ENCODE measurements around the gene AP1G2.

Gene AP1G2

GRCh38 chr14:23570806-23571483 lies 3.4 kb upstream of the AP1G2 start:
- DNase-seq, result no peak

GRCh38 chr14:23569443-23570151 lies 2.0 kb upstream of the AP1G2 start:
- no peak for DNase-seq

DNA sequence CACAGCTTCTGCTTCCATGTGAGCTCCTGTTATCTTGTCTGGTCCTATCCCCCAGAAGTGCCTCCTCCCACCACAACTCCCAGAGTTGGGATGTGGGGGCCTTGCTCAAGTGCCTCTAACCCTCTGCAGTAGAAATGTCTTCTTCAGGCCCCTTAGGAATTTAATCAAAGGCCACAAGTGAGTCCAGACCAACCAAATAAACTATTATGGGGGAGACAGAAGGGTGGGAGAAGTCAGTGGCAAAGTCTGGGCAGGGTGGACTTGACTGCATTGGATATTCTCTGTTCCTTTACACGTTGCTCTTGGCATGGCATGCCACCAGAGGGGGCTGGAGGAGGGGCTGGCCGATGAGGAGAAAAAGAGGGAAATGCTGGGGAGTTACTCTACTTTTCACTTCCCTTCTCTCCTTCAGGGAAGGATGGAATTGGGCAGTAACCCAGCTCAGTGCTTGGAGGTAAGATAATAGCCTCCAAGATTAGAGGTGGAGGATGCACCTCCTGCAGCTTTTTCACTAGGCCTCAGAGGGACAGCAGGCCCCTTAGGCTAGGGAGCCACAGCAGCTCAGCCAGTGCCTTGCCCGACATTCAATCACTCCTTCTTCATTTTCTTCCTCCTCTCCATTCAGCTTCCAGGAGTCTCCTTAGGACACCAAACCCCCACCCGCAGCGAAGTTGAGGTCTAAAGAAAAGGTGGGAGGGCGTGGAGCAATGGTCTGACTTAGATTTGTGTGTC lies 1.2 kb upstream of the AP1G2 start:
- no peak for DNase-seq

DNA sequence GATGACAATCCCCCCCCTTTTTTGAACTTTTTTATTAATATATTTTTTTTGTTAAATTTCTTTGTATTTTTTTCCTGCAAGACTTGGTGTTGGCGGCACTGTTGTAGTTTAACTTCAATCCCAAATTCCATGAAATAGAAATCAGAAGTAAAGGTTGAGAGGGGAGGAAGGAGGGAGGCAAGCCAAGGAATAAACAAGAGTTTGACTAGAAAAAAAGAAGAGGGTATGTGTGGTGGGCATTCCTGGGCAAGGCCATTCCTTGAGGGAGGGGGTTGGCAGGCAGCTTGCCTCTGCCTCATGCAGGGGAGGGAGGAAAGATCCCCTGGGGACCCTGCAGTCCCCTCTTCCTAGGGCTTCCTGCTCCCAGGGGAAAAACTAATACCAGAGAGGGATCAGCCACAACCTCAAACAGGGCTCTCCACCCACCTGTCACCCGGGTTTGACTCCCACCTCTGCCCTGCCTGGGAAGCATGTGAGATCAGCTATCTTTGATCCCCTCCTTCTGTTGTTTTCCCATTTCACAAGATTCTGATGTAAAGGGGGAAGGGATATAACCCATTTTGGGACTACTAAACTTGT lies 519 bp upstream of the AP1G2 start:
- DNase-seq, result no peak

DNA sequence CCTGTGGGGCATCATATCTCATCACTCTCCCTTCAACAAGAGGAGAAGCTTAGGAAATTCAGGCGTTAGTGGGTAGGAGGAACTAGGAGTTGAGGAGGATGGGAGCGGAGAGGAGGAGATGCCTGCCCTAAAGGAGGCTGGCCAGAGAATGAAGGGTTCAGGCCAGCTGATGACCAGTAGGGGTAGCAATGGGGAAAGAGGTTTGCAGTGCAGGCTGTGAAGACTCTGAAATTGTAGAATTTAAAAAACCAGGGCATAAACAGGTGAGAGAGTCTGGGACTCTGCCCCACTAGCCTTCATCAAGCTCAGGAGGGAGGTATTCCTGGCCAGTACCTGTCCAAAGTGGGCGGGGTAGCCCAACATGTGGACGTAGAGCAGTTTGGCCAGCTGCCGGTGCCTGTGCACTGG lies 809 bp downstream of the AP1G2 start:
- DNase-seq, result no peak

DNA sequence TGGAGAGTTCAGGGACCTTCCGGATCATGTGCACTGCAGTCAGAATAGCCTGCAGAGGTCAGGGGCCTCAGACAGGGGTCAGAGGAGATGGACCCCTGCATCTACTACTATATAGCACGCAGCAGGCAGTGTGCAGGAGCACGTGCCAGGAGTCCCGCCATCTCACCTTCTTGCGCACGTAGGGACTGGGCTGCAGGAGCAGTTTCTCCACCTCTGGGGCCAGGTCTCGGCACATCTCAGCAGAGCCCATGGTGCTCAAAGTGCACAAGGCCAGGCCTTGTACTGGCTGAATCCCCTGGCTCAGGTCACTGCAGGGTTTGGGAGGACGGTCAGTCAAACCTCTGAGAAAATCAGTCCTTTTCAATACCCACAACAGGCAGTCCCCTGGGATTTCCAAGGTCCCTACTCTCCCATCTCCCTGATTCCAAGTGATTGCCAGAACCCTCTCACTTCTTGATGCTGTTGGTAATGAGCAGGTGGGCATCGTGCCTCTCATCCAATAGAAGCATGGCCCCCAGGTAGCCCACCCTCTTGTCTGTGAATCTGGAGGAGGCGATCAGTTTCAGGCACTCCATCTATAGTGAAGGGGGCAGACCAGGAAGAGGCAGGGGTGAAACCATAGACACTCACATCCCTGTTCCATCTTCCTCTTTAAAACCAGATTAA lies 1.3 kb downstream of the AP1G2 start:
- DNase-seq, result no peak

DNA sequence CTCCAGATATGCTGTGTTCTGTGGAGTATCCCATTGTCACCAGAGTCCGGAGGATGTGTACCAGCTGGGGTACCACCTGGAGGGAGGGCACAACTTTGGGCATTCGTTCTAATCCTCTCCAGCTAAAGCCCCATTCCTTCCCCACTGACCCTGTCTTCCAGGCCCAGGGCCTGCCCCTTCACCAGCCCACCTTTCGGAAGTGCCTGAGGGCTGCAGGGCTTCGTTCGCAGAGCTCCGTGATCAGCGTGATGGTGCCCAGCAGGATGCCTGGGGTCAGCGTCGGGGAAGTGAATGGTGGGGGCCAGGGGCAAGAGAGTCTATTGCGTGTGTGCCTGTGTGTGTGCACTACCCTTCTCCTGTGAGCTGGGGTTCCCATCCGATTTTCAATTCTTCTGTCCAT lies 2.0 kb downstream of the AP1G2 start:
- no peak for DNase-seq

DNA sequence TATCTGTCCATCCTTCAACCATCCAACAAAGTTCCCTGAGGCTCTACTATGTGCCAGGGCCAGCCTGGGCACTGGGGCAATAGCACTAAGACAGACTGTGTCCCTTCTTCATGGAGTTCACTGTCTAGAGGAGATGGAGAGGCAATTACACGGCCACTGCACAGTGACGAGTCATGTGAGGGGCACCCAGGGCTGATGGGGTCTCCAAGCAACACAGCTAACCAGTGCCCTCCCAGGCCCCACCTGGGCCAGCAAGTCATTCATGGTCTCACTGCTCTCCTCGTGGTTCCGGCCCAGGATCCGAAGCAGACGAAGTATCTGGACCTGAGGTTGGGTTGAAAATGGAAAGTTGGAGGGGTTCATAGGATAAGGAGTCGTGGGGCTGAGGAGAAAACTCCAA lies 2.7 kb downstream of the AP1G2 start:
- DNase-seq, result no peak

DNA sequence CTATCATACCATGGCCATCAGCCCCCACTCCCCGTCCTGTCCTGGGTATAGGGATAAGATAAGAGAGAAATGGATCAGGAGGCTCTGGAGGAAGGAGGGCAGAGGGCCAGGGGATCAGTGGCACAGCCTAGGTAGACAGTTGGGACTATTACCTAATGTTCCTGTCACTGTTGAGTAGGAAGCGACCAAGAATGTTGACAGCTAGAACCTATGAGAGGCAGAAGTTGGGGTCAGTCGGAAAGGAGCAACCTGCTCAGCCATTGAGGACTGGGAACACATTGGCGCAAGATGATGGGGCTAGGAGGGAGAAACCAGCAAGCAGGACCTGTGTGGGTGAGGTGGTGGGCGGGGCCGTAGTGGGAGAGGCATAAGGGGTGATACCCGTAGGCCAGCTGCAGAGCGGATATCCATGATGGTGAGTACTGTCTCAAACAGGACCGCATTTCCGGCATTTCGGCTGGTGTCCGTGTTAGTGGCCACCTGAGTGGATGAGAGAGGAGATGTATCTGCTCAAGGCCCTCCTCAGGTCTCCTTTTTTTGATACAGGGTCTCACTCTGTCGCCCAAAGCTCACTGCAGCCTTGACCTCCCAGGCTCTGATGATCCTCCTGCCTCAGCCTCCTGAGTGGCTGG lies 3.3 kb downstream of the AP1G2 start:
- no peak for DNase-seq

- no peak for DNase-seq
Observed at GRCh38 chr14:23563473-23564180, 4.0 kb downstream of the AP1G2 start.

GRCh38 chr14:23562822-23563472 lies 4.6 kb downstream of the AP1G2 start:
- peak; percentile 19 for DNase-seq

DNA sequence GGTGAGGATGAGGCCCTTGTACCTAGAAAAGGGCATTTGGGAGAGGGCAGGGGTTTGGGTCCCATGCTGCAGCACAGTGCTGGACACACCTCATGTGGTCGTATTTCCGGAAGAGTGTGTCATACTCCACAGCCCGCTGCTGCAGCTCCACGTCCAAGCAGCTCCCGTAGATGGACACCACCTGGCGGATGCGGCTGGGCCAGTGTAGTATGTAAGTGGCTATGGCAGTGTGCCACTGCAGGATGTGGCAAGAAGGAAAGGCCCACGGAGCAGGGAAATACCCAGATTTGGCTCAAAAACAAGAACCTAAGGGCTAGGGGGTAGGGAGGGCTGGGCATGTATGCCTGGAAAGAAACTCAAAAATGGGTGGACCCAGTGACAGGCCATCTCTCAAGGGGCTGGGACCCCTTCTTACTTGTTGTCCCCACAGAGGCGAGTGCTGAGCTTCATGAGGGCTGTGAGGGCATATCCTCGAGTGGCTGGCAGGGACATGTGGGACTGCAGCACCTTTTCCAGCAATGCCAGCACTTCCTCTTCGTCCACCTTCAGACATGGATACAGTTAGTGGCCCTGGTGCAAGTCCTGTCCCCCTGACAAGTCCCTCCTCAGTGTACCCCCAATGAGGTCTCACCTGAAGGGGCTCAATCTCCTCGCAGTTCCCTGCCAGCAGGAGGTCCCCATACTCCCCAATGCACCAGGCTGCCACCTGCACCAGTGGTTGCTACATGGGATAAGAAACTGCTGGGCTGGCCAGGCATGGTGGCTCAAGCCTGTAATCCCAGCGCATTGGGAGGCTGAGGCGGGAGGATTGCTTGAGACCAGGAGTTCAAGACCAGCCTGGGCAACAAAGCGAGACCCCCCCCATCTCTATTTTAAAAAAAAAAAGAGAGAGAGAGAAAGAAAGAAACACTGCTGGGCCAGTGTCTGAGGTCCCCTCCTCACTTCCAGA lies 5.4 kb downstream of the AP1G2 start:
- no peak for DNase-seq

- no peak for DNase-seq
Observed at GRCh38 chr14:23561259-23561658, 6.3 kb downstream of the AP1G2 start.

GRCh38 chr14:23559926-23560520 lies 7.6 kb downstream of the AP1G2 start:
- DNase-seq, result no peak

GRCh38 chr14:23559010-23559925 lies 8.3 kb downstream of the AP1G2 start:
- peak; percentile 51 for DNase-seq

GRCh38 chr14:23558346-23559009 lies 9.1 kb downstream of the AP1G2 start:
- no peak for DNase-seq

DNA sequence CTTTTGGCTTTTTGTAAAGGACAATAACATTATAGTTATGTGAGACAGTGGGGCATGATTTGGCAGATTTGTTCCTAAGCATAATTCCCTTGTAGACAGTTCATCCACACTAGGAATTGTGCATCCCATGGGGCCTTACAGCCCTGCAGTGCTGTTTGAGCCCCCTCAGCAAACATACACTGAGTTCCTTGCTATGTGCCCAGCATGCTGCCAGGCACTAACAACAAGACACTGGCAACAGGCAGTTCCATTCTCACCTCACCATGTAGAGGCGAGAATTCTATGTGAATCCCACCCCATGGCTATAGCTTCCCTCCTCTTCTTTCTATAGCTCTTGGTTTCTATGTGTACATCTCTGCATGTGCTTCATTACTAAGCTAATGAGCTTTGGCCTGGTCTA lies 9.6 kb downstream of the AP1G2 start:
- DNase-seq, result no peak

GRCh38 chr14:23557521-23557920 lies 10.1 kb downstream of the AP1G2 start:
- no peak for DNase-seq

Measured in T1000 (cell line).